Measurements from ENCODE around the gene CNIH4.

DNA sequence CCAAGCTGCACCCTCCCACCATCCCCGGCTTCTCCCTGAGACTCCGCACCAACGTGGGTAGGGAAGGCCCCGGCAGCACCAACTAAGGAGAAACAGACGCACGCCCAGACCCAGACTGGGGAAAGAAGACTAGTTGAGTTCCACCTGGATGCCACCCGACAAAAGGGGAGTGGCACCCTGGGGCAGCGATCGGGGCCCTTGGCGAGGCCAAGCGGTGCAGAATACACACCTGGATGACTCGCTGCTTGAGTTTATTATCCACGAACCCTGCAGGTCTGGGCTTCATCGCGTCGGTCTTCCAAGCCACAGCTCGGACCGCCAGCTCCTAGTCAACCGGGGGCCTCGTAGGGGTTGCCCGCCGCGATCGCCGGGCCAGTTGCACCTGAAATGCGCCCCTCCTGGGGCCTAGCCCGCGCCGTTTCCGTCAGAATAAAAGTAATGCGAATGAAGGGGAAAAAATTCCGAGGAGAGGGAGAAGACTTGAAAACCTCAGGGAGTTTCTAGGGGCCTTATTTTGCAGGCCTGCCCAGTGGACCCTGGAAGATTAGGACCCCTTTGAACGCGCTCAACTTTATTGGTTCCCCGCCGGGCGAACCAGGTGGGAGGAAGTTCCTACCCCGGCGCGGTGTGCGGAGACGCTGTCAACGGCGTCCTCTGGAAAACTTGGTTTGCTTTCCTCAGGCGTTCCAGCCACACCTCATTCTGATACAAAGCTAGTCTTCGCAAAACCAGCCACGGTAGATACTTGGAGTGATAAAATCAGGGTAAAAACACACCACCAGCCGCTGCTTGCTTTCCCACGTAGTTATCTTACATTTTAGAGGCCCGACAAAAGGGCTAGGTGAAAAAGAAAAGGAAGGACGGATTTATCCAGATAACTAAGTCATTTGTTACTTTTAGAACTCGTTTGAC is 26.6 kb upstream of the CNIH4 start, which contains the start of gene NVL:
- TF ChIP-seq, protein P1, sequence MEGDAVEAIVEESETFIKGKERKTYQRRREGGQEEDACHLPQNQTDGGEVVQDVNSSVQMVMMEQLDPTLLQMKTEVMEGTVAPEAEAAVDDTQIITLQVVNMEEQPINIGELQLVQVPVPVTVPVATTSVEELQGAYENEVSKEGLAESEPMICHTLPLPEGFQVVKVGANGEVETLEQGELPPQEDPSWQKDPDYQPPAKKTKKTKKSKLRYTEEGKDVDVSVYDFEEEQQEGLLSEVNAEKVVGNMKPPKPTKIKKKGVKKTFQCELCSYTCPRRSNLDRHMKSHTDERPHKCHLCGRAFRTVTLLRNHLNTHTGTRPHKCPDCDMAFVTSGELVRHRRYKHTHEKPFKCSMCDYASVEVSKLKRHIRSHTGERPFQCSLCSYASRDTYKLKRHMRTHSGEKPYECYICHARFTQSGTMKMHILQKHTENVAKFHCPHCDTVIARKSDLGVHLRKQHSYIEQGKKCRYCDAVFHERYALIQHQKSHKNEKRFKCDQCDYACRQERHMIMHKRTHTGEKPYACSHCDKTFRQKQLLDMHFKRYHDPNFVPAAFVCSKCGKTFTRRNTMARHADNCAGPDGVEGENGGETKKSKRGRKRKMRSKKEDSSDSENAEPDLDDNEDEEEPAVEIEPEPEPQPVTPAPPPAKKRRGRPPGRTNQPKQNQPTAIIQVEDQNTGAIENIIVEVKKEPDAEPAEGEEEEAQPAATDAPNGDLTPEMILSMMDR (IDR thresholded peaks at IDR 0.05) = no peak
- TF ChIP-seq EZH2 (IDR thresholded peaks at IDR 0.05) (no peak), EZH2phosphoT487 (IDR thresholded peaks at IDR 0.05) (no peak)
